Measurements from ENCODE around the gene GGACT. TPM values are rescaled to one million over a fixed set of nuclear protein-coding genes. Genes with fewer than 3 reads are reported as not detected.

GGACT gene
- total RNA-seq, 1 experiment from 2014 or later: 2.6 TPM

GRCh38 chr13:100537951-100538462, 50.6 kb downstream of the GGACT start:
- no peaks in the 10 kb centered on the region for H3K27me3 Mint-ChIP-seq (ENCODE audit: unreplicated experiment)
- intact Hi-C loops (cut with micrococcal nuclease; ENCODE audit: unreplicated experiment): no loop called here
- no TSS peak for BruUV-seq (replicated peaks)

GRCh38 chr13:100537486-100537885, 51.1 kb downstream of the GGACT start:
- no TSS peak for BruUV-seq (replicated peaks)
- H3K9me3 Mint-ChIP-seq (ENCODE audit: low read depth, unreplicated experiment): no peaks in the 10 kb centered on the region
- H3K27me3 Mint-ChIP-seq (ENCODE audit: unreplicated experiment): no peaks in the 10 kb centered on the region
- DNase-seq: no peak
- H3K27ac Mint-ChIP-seq (ENCODE audit: unreplicated experiment): no peak overlapping the region
- CTCF ChIA-PET: no interaction called here
- intact Hi-C loops (cut with micrococcal nuclease; ENCODE audit: unreplicated experiment): no loop called here
- TF ChIP-seq CTCF (IDR thresholded peaks at IDR 0.05; ENCODE audit: unreplicated experiment): no peak
- H3K4me1 Mint-ChIP-seq (ENCODE audit: low read depth, unreplicated experiment): no peaks in the 10 kb centered on the region
- no peak overlapping the region for H3K4me3 Mint-ChIP-seq (ENCODE audit: low read depth, unreplicated experiment)
- no peaks in the 10 kb centered on the region for H3K36me3 Mint-ChIP-seq (ENCODE audit: insufficient read depth, unreplicated experiment)

More at GRCh38 chr13:100537951-100538462, 50.6 kb downstream of the GGACT start:
- Mint-ChIP-seq H3K36me3 (ENCODE audit: insufficient read depth, unreplicated experiment) (no peaks in the 10 kb centered on the region), H3K4me3 (ENCODE audit: low read depth, unreplicated experiment) (no peak overlapping the region), H3K9me3 (ENCODE audit: low read depth, unreplicated experiment) (no peaks in the 10 kb centered on the region), H3K27ac (ENCODE audit: unreplicated experiment) (no peak overlapping the region), H3K4me1 (ENCODE audit: low read depth, unreplicated experiment) (no peaks in the 10 kb centered on the region)
- TF ChIP-seq CTCF (IDR thresholded peaks at IDR 0.05; ENCODE audit: unreplicated experiment): no peak
- CTCF ChIA-PET: no interaction called here
- no peak for DNase-seq

GRCh38 chr13:100536643-100537180, 51.9 kb downstream of the GGACT start:
- Mint-ChIP-seq H3K4me1 (ENCODE audit: low read depth, unreplicated experiment) (no peaks in the 10 kb centered on the region), H3K27ac (ENCODE audit: unreplicated experiment) (no peak overlapping the region), H3K36me3 (ENCODE audit: insufficient read depth, unreplicated experiment) (no peaks in the 10 kb centered on the region), H3K4me3 (ENCODE audit: low read depth, unreplicated experiment) (no peak overlapping the region), H3K27me3 (ENCODE audit: unreplicated experiment) (no peaks in the 10 kb centered on the region), H3K9me3 (ENCODE audit: low read depth, unreplicated experiment) (no peaks in the 10 kb centered on the region)
- no TSS peak for BruUV-seq (replicated peaks)
- intact Hi-C loops (cut with micrococcal nuclease; ENCODE audit: unreplicated experiment): no loop called here
- TF ChIP-seq CTCF (IDR thresholded peaks at IDR 0.05; ENCODE audit: unreplicated experiment): no peak
- CTCF ChIA-PET: no interaction called here
- no peak for DNase-seq

GRCh38 chr13:100535426-100536135, 53.0 kb downstream of the GGACT start:
- CTCF ChIA-PET: no interaction called here
- no peak overlapping the region for H3K4me3 Mint-ChIP-seq (ENCODE audit: low read depth, unreplicated experiment)
- no peaks in the 10 kb centered on the region for H3K9me3 Mint-ChIP-seq (ENCODE audit: low read depth, unreplicated experiment)
- no peaks in the 10 kb centered on the region for H3K36me3 Mint-ChIP-seq (ENCODE audit: insufficient read depth, unreplicated experiment)
- no peak overlapping the region for H3K27ac Mint-ChIP-seq (ENCODE audit: unreplicated experiment)
- no TSS peak for BruUV-seq (replicated peaks)
- no peak for DNase-seq
- H3K27me3 Mint-ChIP-seq (ENCODE audit: unreplicated experiment): no peaks in the 10 kb centered on the region
- no peaks in the 10 kb centered on the region for H3K4me1 Mint-ChIP-seq (ENCODE audit: low read depth, unreplicated experiment)
- TF ChIP-seq CTCF (IDR thresholded peaks at IDR 0.05; ENCODE audit: unreplicated experiment): no peak
- intact Hi-C loops (cut with micrococcal nuclease; ENCODE audit: unreplicated experiment): no loop called here

Measured in Calu3 (cell line).